Measurements from ENCODE around the gene SCG3.
A peak's percentile ranks its signal among the peaks of the same experiment; 100 is the strongest.

The SCG3 gene

DNA sequence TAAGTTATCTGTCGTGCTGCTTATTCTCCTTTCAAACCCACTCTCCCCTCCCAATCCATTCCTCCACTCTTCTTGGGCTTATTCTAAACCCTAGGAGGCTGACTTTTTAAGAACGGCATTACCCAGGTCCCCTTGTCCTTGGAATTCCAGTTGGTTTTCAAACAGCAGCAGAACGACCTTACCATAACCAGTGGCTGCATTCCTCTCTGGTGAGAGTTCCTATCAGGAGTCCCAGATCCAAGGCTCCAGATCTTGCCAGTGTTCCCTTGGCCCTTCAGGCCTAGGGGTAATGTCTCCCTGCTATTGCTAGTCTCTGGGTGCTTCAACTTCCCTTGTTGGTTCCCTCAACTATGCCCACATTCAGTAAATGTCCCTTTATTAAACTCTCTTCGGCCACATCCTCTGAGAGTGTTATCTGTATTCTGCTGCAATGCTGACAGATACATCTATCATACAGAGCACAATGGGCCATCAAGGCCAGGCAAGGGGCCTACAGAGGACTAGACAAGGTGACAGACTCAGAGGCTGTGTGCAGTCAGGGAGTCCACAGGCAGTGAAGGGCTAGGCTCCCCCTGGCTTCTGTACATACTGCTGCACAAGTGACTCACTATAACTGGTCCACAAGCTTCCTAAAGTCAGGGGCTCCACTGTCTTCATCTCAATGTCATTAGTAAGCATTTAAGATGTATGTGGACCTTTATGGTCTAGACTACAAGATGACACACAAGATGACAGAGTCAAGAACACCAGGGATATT lies 46.0 kb downstream of the SCG3 start:
- peak; percentile 54 for DNase-seq (ENCODE audit: low spot score)

DNA sequence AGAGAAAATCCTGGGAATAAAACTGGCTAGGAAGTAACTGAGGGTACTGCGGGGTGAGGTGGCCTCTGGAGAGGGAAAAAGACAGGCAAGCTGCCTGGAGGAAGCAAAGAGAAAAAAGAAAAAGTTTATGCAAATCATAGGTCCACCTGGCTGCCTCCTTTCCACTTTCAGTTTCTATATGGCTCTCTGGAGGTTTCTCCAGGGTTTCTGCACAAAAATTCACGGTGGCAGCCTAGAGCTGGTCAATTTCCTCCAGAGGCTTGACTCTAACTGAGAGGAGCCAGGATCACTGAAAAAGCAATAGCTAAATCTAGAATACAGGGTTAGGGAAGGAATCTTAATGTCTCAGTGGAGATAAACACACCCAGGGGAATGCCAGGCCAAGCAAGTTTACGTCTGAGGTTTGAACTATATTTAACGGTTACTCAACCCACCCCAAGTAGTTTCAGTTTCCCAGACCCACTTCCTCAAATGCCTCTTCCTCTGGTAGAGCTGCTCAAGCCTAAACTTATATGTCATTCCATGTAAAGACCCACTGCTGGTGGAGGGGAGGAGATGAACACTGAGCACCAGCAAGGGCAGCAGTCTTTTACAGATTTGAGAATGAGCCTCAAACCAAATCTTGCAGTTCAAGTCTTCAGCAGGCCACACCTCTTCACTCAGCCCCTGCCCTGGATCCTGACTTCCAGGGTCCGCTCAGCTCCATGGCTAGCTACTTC lies 50.4 kb downstream of the SCG3 start:
- peak; percentile 66 for DNase-seq (ENCODE audit: low spot score)

DNA sequence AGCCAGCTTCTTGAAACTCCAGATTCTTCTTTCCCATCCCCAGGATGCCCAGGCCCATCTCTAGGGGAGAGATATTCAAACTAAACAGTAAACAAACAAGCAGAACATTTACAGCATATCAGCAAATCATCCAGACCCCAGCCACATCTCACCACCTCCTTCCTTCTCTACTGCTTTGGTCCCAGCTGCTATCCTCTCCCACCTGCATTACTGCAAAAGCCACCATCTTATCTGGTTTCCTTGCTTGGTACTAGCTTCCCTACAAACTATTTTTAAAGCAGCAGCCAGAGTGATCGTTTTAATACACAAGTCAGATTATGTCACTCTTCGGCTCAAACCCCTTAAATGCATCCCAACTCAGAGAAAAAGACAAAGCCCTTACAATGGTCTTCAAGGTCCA lies 51.3 kb downstream of the SCG3 start:
- no peak for DNase-seq (ENCODE audit: low spot score)

DNA sequence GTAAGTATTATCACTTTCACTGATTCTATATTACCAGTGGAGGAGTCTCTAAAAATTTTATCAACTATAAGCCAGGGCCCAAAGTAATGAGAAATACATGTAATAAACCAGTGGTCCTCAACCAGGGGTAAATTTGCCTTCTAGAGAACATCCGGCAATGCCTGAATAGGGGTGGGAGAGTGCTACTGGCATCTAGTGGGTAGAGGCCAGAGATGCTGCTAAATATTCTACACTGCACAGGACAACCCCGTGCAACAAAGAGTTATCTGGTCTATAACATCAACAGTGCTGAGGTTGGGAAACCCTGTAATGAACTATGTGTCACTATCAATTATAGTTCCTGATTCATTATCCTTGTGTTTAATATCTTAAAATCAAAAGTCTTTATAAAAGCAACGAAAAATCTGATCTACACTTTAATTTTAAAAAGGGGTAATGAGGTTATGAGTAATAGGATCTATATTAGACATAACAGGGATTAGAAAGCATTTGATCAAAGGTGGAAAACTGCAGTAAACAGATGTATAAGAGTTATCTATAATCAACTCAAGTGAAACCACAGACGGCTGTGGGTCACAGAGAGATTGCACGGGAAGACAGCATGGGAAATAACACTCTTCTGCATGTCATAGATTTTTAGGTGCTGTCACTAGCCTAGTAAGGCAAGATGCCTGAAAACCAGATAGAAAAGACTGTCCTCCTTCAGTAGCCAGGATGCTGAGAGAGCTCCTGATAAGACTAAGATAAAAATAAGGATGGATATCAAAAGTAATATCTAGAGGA lies 54.1 kb downstream of the SCG3 start:
- no peak for DNase-seq (ENCODE audit: low spot score)

DNA sequence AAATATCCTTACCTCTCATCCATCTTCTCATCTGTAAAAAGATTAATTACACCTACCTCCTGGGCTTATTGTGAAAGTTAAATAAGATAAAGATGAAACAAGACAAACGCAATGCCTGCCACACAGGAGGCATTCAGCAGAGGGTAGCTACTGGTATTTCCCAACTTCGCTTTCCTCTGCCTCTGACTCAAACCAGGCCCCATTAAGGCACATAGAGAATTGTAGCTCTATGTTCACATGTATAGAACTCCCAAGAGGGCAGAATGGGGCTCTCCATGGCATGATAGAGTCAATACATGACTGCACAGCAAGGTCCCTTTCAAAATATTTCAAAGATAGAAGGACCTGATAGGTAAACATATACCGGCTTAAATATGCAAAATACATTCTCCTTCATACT lies 54.8 kb downstream of the SCG3 start:
- no peak for DNase-seq (ENCODE audit: low spot score)

DNA sequence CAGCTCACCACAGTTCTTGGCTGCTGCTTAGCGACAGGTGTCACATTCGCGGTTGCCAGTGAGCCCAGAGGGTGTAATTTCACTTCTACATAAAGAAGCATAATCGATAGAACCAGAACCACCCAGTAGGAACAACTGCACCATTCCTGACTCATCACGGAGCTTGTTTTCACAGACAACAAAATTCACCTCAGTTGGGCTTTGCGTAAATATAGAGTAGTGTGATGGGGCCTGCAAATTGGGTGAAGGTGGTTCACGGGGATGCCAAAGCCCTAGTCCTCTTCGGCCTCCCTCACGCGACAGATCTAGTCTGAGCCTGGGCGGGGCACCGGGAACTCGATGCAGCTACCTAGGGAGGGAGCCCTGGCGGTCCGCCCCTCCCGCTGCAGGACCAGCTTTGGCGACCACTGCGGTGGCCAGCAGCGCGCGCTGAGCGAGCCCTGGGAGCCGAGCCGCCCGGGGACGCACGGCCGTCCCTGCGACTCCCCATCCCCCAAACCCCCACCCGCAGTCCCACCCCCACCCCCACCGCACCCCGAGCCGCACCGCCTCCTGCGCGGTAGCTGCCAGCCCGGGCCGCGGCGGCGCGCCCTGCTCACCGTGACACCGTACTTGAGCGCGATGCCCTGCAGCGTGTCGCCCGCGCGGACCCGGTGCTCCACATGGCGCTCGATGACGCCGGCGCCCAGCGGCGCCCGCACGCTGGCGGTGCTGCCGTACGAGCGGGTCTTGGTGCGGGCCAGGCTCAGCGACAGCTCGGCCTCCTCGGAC lies 55.6 kb downstream of the SCG3 start:
- DNase-seq (ENCODE audit: low spot score): peak; percentile 47

DNA sequence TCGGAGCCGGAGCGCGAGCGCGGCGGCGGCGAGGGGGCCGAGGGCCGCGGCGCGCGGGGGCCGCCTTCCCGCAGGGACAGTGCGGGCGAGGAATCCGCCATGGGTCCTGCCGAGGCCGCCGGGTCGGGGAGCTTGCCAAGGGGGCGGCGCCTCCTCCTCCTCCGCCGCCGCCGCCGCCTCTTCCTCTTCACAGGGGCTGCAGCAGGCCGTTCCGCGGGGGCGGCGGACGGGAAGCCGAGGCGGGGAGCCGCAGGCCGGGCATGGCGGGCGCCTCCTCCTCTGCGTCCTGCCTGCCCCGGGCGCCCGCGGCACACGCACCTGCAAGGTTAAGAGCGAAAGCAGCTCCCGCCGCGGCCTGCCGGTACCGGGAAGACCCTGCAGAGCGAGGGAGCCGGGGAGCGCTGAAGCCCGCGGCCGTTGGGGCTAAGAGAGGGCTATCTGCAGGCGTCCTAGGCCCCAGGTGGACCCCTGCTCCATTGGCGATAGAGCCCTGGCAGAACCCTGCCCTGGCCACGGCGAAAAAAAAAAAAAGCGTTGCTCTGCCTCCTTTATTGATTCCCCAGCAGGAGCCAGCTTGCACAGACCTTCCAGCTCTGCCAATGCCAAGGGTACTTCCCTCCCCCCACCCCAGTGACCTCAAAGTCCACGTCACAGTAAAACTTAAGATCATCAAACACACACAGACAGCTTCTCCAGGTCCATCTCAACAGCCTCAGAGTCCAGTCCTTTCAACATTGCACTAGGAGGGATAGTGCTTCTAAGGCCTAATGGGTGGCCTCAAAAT lies 56.4 kb downstream of the SCG3 start, which contains the start of gene LYSMD2:
Gene LYSMD2, minus strand, starts transcription at position 134 of the 784 bp plus-strand sequence. Its CDS starts 33 bp downstream, at position 101.
- DNase-seq (ENCODE audit: low spot score): peak; percentile 83

DNA sequence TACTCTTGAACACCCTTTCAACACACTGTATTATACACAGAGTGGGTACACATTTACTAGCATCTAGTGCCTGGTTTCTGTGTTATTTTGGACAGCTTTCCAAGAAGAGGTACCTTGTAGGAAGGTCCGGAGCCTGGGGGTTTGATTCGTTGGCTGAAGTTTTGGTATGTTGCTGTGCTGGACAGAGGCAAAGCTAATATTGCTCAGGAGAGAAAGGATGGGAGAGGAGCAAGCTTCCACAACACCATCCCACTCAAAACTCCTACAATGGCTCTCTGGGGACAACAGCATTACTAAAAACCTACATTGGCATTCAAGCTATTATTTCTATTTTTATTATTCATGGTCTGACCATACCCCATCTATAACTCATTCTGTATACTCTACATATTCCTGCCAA lies 57.2 kb downstream of the SCG3 start:
- DNase-seq (ENCODE audit: low spot score): no peak

DNA sequence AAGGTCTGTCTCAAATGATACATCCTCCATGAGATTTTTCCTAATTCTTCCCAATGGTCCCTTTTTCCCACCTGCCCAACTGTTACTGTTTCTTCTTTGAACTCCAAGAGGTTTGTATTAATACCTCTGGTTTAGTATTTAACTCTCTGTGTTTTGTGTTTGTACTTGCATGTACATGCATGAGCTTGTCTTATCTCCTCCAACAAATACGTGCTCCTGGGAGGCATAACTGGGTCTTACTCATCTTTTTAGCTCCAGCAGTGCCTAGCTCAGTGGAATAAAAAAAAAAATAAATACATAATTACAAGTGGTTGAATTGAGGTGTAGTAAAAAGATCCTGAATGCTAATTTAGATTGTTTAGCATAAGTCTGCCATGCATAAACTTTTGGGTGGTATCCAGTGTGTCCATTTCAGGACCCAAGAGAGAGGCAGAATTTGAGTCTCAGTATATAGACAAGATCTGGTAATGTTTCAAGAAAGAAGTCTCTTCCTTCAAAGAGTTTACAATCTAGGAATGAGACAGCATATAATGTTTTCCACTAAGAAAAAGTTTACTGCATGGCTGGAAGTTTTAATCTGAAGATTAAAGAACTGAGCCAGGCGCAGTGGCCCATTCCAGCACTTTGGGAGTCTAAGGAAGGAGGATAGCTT lies 57.9 kb downstream of the SCG3 start:
- no peak for DNase-seq (ENCODE audit: low spot score)

DNA sequence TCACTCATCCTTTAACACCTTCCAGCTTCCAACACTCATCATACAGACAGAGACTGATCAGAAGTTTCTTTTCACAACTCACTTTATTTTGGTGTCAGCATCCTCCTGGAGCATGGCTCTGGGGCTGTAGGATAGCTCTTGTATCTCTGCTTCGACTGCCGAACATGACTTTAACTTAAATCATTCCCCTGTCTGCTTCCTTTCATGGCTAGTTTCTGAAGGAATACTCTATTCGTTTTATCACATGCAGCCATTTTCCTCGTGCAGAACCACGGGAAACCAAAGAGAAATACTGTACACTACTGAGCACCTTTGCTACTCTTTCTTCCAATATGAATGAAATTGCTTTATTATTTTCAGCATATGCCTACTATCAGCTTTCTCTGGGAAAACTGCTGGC lies 68.0 kb downstream of the SCG3 start:
- DNase-seq (ENCODE audit: low spot score): no peak

DNA sequence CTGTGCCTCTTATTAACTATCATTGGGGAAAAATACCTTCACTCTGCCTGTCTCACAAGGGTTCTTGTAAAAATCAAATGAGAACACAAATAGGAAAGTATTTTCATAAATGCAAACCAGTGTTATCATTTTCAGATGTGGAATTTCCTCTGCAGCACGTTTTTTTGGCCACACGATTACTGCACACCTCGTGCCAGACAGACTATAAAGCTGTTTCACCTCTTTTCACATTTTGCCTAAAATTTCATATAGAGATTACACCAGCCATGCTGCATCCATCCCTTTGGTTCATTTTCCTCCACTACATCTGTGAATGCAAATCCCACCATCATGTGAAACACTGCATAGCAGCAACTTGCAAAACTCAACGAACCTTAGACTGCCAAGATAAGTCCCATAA lies 68.9 kb downstream of the SCG3 start:
- DNase-seq (ENCODE audit: low spot score): no peak

DNA sequence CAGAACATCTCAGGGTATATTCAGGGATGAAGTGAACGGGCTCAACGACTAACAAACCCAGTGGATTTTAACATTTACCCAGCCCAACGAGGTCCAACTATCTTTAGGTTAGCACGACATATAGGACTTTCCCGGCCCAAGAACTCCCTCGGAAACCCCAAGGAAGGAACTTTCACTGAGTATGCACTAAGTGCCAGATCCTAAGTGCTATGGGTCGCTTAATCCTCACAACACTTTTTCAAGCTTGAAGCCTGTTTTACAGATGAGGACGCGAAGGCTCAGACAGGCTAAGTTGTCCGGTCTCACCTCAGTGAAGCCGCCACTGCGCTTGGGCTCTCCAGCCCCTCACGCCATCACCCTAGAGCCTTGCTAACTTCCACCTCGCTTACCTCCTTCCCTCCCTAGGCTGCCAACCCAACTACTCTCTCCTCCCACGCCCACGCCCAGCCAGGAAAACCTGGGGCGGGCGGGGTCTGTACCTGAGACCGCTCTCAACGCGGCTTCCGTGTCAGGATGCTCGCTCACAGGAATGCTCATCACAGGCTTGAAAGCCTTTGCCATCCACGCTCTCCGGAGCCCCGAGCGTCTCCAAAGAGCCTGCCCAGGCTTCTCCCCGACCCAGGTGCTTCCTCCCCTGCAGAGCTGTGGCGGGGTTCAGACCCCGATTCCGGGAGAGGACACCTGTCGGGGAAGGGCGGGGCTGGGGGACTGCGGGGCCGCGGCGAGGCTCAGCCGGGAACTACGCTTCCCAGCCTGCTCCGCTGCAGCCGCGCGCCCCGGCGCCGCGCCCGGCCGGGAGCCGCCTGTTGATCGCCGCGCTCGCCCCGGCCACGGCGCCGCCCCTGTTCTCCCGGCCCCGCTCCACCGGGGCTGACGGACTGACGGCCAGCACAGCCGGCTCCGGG lies 69.7 kb downstream of the SCG3 start, which contains the start of gene TMOD2:
Gene TMOD2, plus strand, starts transcription at position 806 of the 905 bp plus-strand sequence. CDS start 14,845 bp downstream, outside the sequence.
- peak; percentile 76 for DNase-seq (ENCODE audit: low spot score)

DNA sequence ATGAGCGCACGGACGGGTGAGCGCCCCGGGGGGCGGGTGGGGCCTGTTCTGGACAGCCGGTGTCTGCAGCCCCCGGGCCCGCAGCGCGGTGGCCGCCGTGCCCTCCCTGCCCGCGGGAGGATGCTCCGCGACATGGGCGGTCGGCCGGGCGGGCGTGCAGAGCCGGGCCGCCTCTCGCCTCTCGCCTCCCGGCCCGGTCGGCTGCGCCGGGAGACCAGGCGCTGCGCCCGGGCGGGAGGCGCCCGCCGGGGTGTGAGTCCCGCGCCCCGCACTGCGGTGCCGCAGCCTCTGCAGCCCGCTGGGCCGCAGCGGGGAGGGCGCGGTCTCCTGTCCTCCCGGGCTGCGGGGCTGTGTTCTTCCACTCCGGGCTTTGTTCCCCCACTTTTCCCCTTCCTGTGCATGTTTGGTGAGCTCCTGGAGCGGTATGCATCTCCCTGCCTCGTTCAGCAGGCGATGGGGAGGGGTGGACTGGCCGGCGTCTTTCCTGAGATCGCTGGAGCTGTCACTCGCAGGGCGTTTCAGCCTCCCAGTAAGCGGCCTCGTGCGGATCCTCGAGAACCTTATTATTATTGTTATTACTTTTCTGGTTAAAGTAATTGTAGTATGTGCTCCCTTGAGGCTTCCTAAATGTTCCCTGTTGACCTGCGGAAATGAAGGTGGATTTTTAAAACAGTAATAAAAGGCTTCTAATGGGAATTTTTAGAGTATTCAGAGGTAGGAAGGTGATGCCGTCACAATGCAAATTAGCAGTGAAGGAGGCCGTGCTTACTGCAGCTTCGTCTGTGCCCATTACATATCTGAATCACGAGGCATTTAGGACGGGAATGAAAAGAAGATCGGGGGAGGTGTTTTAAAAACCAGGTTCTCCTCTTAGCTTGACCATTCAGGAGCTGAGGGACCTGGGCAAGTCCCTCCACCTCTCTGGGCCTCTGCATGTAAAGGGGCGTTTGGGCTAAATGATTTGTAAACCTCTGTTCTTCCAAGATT lies 70.7 kb downstream of the SCG3 start:
- peak; percentile 56 for DNase-seq (ENCODE audit: low spot score)

DNA sequence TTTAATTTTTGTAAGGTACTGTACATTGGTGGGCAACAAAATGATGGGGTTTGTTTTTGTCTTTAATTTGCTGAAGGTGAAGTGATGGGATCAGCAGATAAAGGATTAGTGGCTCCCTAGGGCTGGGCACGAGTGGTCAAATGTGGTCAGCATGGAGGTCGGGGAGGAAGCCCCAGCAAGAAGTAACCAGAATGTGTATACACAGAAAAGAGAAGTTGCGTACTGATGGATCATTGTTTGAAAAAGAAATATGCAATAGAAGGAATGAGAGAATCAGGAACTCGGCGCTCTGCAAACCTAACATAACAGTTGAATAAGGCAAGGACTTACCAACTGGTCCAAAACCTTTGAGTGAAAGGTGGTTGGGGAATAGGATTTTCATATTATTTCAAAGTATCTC lies 71.6 kb downstream of the SCG3 start:
- DNase-seq (ENCODE audit: low spot score): no peak

DNA sequence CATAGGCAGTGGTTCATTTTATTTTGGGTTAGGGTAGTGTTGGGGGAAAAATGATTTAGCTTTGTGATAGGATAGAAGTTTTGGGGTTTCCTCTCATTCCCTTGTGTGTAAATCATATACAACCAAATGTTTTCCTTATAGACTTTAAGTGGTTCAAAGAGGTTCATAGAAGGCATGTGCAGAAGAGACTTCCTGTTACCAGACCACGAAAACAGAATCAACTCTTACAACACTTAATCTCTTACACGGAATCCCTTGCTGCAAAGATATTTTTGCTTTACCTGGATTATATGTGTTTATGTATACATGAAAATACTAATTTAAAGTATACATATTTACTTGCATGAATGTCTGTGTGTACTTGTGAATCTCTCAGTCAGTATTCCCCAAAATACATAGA lies 73.0 kb downstream of the SCG3 start:
- DNase-seq (ENCODE audit: low spot score): no peak

DNA sequence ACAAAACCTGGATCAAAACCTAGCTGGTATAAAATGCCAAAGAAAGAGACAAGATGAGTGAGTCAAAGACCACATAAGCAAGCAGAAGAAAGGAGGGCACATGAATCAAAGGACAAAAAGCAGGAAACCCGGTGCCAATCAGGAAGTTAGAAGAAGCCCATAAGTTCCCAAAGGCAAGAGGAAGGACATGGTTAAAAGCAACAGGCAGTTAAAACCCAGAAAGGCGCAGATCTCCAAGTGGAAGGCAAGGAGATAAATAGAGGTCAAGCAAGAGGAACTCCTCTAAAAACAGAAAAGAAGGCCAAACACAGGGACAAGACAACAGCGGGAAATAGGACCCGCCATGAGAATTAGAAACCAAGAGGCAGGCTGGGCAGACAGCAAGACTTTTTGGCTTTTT lies 74.5 kb downstream of the SCG3 start:
- DNase-seq (ENCODE audit: low spot score): no peak

DNA sequence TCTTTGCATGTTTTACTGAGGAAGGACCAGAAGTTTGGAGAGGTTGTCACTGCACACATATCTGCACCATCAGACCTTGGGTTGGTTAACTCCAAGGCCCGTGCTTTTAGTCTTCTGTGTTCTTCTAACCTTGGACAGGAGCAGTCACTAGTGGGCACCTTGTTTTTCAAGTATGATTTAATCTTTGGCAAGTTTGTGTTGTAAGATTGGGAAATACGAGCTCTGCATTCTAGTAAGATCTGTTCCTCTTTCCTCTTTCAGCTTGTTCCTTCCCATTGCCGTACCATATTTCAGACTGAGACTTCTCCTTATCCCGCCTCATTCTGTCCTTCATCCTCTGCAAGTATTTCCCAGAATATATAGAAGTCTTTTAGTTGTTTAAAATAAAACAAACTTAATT lies 75.2 kb downstream of the SCG3 start:
- no peak for DNase-seq (ENCODE audit: low spot score)

DNA sequence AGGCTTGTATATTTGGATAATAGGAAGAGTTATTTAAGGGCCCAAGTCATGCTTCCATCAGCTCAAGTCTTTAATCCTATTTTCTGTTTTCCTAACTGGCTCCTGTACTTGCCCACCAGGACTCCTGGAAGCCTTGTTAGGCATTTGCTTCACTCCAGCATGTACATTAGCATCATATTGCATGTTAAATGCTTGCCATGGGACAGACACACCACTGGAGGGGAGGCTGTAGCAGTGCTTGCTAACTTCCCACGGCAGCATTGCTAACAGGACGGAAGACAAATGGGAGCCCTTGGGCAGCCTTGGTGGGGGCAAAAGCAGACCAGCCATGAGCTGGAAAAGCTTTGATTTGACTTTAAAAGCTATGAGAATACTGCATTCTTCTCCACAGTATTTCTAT lies 76.1 kb downstream of the SCG3 start:
- DNase-seq (ENCODE audit: low spot score): no peak

Measured in AG08396 (cell line).